HepG2 (cell line): ENCODE data around the gene GNG4. TPM values are rescaled to one million over a fixed set of nuclear protein-coding genes. Genes with fewer than 3 reads are reported as not detected.
A peak's percentile ranks its signal among the peaks of the same experiment; 100 is the strongest.

Experiments
- ATAC-seq: fragments of 200-7000 bp; cut with Tn5 transposase; 3 replicates; pipeline ENCODE4 v1.9.1; 2020; ENCODE audit warnings: mild to moderate bottlenecking, moderate library complexity
- BruUV-seq: library from RNA; stranded (reverse); fragments of 400-500 nt; replicated peaks from 2 replicates; lab custom pipeline; 2021; lab: Mats Ljungman, UMichigan
- CTCF ChIA-PET: fragments of 300-600 bp; formaldehyde crosslinking; extraction: SDS; loops from one replicate; lab custom pipeline; 2021; ENCODE audit warnings: low total read pairs, inconsistent platforms, low intra/inter-chr PET ratio; lab: Yijun Ruan, JAX
- POLR2A ChIA-PET: fragments of 350-600 bp; sonication (Branson Sonifier 250); formaldehyde crosslinking; loops from one replicate; lab custom pipeline; 2020; ENCODE audit warnings: antibody characterized with exemption, inconsistent platforms; lab: Yijun Ruan, JAX
- DNase-seq: peaks from one replicate; pipeline ENCODE4 v3.0.0-alpha.2; 2015; ENCODE audit warnings: low spot score
- FAIRE-seq: peaks from 3 replicates; lab custom pipeline; 2011; peaks lifted over from hg19 to GRCh38; lab: Jason Lieb, UNC
- H2AFZ ChIP-seq: one replicate; pipeline ENCODE4 v1.6.1; 2011; ENCODE audit warnings: low read length, inconsistent platforms
- H3K27ac ChIP-seq: fragments of 300-600 bp; 3 replicates; pipeline ENCODE4 v1.8.0; 2011; ENCODE audit warnings: mixed run types, mild to moderate bottlenecking, mixed read lengths, low read length, inconsistent platforms; ENCODE audit not compliant: insufficient read depth; ENCODE audit errors: extremely low read length
- H3K27me3 ChIP-seq, 2 experiments: fragments of 200-600 bp in 1 of 2; 2 replicates in 1 of 2; 3 replicates in 1 of 2; pipeline versions ENCODE4 v1.6.0 to v1.8.0; 2011; ENCODE audit warnings: low read length in 2 of 2, mild to moderate bottlenecking in 2 of 2, moderate library complexity in 2 of 2, inconsistent platforms in 1 of 2; ENCODE audit not compliant: insufficient read depth in 2 of 2, control insufficient read depth in 1 of 2
- H3K36me3 ChIP-seq, 2 experiments: fragments of 200-600 bp in 1 of 2; replicated peaks in 1 of 2; 2 replicates in 1 of 2; 3 replicates in 1 of 2; pipeline versions ENCODE4 v1.5.1 to v1.8.0; 2011; ENCODE audit warnings: low read length in 2 of 2, inconsistent platforms in 1 of 2; ENCODE audit not compliant: insufficient read depth in 2 of 2, control insufficient read depth in 1 of 2
- H3K4me1 ChIP-seq: 2 replicates; pipeline ENCODE4 v1.5.1; 2012; ENCODE audit warnings: low read length, inconsistent platforms; ENCODE audit not compliant: insufficient read depth
- H3K4me2 ChIP-seq: 2 replicates; pipeline ENCODE4 v1.6.0; 2011; ENCODE audit warnings: low read depth, low read length, inconsistent platforms
- H3K4me3 ChIP-seq, 3 experiments: fragments of 200-600 bp in 1 of 3; sonication (generic), shearing (Covaris generic) in 1 of 3; replicated peaks in 1 of 3; 2 replicates each; pipeline ENCODE4 v1.5.1; 2011 to 2016; ENCODE audit warnings: low read length in 3 of 3, inconsistent platforms in 2 of 3, low read depth in 2 of 3, mild to moderate bottlenecking in 2 of 3, control low read depth in 1 of 3, mixed read lengths in 1 of 3; ENCODE audit not compliant: insufficient read depth in 1 of 3
- H3K79me2 ChIP-seq: one replicate; pipeline ENCODE4 v1.6.1; 2011; ENCODE audit warnings: low read length, inconsistent platforms; ENCODE audit not compliant: insufficient read depth
- H3K9ac ChIP-seq: 2 replicates; pipeline ENCODE4 v1.6.0; 2011; ENCODE audit warnings: mild to moderate bottlenecking, low read depth, low read length, inconsistent platforms; ENCODE audit not compliant: insufficient read depth
- H3K9me3 ChIP-seq: 2 replicates; pipeline ENCODE4 v1.5.1; 2012; ENCODE audit warnings: mild to moderate bottlenecking, low read length
- H4K20me1 ChIP-seq: 2 replicates; pipeline ENCODE4 v1.6.0; 2011; ENCODE audit warnings: inconsistent platforms, mild to moderate bottlenecking, low read length, moderate library complexity; ENCODE audit not compliant: insufficient read depth
- HHEX ChIP-seq: IDR thresholded peaks from 2 replicates; pipeline ENCODE4 v1.6.1; 2016; ENCODE audit warnings: control low read depth
- NR2C2 ChIP-seq: sonication (generic); formaldehyde crosslinking; IDR thresholded peaks from 2 replicates; pipeline ENCODE4 v1.4.0; 2020; ENCODE audit warnings: missing genetic modification reagents, mild to moderate bottlenecking, moderate library complexity, borderline replicate concordance
- PATZ1 ChIP-seq: sonication (generic); formaldehyde crosslinking; IDR thresholded peaks from 2 replicates; pipeline ENCODE4 v1.4.0; 2020; ENCODE audit warnings: missing genetic modification reagents
- SALL1 ChIP-seq: sonication (generic); formaldehyde crosslinking; IDR thresholded peaks from 2 replicates; pipeline ENCODE4 v1.8.0; 2022; ENCODE audit warnings: mild to moderate bottlenecking, missing genetic modification reagents
- SOX13 ChIP-seq, 3 experiments: fragments of 450-650 bp in 1 of 3; sonication (generic) in 1 of 3; formaldehyde crosslinking in 1 of 3; IDR thresholded peaks in 2 of 3; conservative IDR thresholded peaks in 1 of 3; 2 replicates each; pipeline versions ENCODE4 v1.5.0 to v1.6.1; 2016 to 2020; ENCODE audit warnings: antibody characterized with exemption in 1 of 3, mild to moderate bottlenecking in 1 of 3, missing compliant biosample characterization in 1 of 3, missing genetic modification reagents in 1 of 3, moderate library complexity in 1 of 3
- UBTF ChIP-seq: sonication (generic); formaldehyde crosslinking; IDR thresholded peaks from 2 replicates; pipeline ENCODE4 v1.4.0; 2020; ENCODE audit warnings: mild to moderate bottlenecking, missing genetic modification reagents
- YEATS2 ChIP-seq: sonication (generic); formaldehyde crosslinking; IDR thresholded peaks from 2 replicates; pipeline ENCODE4 v1.4.0; 2020; ENCODE audit warnings: missing genetic modification reagents, borderline replicate concordance
- ZBTB7B ChIP-seq: sonication (generic); formaldehyde crosslinking; IDR thresholded peaks from 2 replicates; pipeline ENCODE4 v1.4.0; 2020; ENCODE audit warnings: missing genetic modification reagents
- ZC3H13 ChIP-seq: sonication (generic); formaldehyde crosslinking; IDR thresholded peaks from 2 replicates; pipeline ENCODE4 v1.8.1; 2023; ENCODE audit warnings: mild to moderate bottlenecking, missing genetic modification reagents, moderate library complexity
- ZNF343 ChIP-seq: sonication (generic); formaldehyde crosslinking; IDR thresholded peaks from 2 replicates; pipeline ENCODE4 v1.4.0; 2020; ENCODE audit warnings: mild to moderate bottlenecking, missing genetic modification reagents
- ZNF441 ChIP-seq: sonication (generic); formaldehyde crosslinking; IDR thresholded peaks from 2 replicates; pipeline ENCODE4 v1.7.0; 2021; ENCODE audit warnings: missing genetic modification reagents, borderline replicate concordance
- WGBS: methylation state at CpG from one replicate; pipeline ENCODE4 v1.1.6; 2017; ENCODE audit warnings: low lambda C conversion rate; 5-methylcytosine and 5-hydroxymethylcytosine counted together
- in situ Hi-C: cut with HindIII; loops from 2 replicates; pipeline ENCODE4 v1.10.0; 2017; ENCODE audit warnings: low pct_unique_long_range_greater_than_20kb; ENCODE audit not compliant: extremely low pct_ligation_motif_present
- intact Hi-C: fragments of 100-400 bp; cut with micrococcal nuclease; formaldehyde crosslinking; loops from one replicate; pipeline ENCODE4 v1.10.0; 2022; ENCODE audit not compliant: unreplicated experiment
- polyA plus RNA-seq, 8 experiments: library from polyadenylated mRNA; depleted of rRNA in 3 of 8; stranded (reverse) in 7 of 8; unstranded in 1 of 8; fragments of >200 nt; fragmentation: Illumina TruSeq in 4 of 8; extraction: Trizol in 4 of 8; gene quantifications; 2 replicates each; pipeline versions ENCODE4 v1.2.1 to v1.2.3, GENCODE V29; 2011 to 2016; ENCODE audit warnings: low read depth in 4 of 8, missing spikeins in 1 of 8, mixed read lengths in 1 of 8; ENCODE audit not compliant: insufficient read depth in 1 of 8
- total RNA-seq, 5 experiments: library from RNA; depleted of rRNA; stranded (reverse); fragments of >200 nt; fragmentation: Illumina TruSeq; extraction: Trizol; gene quantifications; 2 replicates each; pipeline ENCODE4 v1.2.3, GENCODE V29; 2016; ENCODE audit warnings: low read depth in 1 of 5
- TF ChIP-seq, protein P1 (sequence below): sonication (generic); formaldehyde crosslinking; IDR thresholded peaks from 2 replicates; pipeline ENCODE4 v1.4.0; 2020; ENCODE audit warnings: missing genetic modification reagents
- TF ChIP-seq, protein P2 (sequence below): sonication (generic); formaldehyde crosslinking; IDR thresholded peaks from 2 replicates; pipeline ENCODE4 v1.5.0; 2020; ENCODE audit warnings: missing genetic modification reagents, mild to moderate bottlenecking, borderline replicate concordance

The GNG4 gene
- total and polyA plus RNA-seq, 2 of the 13 experiments (the other 11 are each of a cell fraction or from before 2014, with no cell fraction given) = 27.1 to 69.5 TPM

GRCh38 chr1:235640580-235640979 is 9.0 kb downstream of the GNG4 start:
- peaks cover 56% of the 10 kb centered on the region for H3K4me1 ChIP-seq
- intact Hi-C loops = no loop called here
- FAIRE-seq (no peak), DNase-seq (no peak), ATAC-seq (peak; percentile 5; the same call in 2 of the 3 replicates)
- H3K79me2 ChIP-seq = peaks cover 75% of the 10 kb centered on the region
- H3K36me3 ChIP-seq = peaks cover 2 to 8% of the 10 kb centered on the region in 2 experiments; a peak in 3 of 5 replicates
- ChIA-PET CTCF (no interaction called here), POLR2A (no interaction called here)
- no peak overlapping the region for H3K4me2 ChIP-seq
- no peak overlapping the region for H3K4me3 ChIP-seq
- no peaks in the 10 kb centered on the region for H3K9me3 ChIP-seq
- H4K20me1 ChIP-seq = peaks cover 46% of the 10 kb centered on the region; the same call in 1 of the 2 replicates
- peak overlapping the region; percentile 19 for H3K27ac ChIP-seq
- no peak overlapping the region for H2AFZ ChIP-seq
- in situ Hi-C loops = no loop called here
- no TSS peak for BruUV-seq
- WGBS = 68% methylated on average over 7 of the region's 12 CpGs
- H3K9ac ChIP-seq = no peak overlapping the region
- H3K27me3 ChIP-seq = no peaks in the 10 kb centered on the region
- TF ChIP-seq, protein P1, sequence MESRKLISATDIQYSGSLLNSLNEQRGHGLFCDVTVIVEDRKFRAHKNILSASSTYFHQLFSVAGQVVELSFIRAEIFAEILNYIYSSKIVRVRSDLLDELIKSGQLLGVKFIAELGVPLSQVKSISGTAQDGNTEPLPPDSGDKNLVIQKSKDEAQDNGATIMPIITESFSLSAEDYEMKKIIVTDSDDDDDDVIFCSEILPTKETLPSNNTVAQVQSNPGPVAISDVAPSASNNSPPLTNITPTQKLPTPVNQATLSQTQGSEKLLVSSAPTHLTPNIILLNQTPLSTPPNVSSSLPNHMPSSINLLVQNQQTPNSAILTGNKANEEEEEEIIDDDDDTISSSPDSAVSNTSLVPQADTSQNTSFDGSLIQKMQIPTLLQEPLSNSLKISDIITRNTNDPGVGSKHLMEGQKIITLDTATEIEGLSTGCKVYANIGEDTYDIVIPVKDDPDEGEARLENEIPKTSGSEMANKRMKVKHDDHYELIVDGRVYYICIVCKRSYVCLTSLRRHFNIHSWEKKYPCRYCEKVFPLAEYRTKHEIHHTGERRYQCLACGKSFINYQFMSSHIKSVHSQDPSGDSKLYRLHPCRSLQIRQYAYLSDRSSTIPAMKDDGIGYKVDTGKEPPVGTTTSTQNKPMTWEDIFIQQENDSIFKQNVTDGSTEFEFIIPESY (CRISPR knock-in tag) = peak; percentile 98
- TF ChIP-seq NR2C2 (CRISPR knock-in tag) = peak; percentile 74
- TF ChIP-seq ZBTB7B = 0 out of 2 replicates have a peak, but pooled peaks have one; percentile 44
- TF ChIP-seq HHEX (CRISPR knock-in tag) = no peak
- TF ChIP-seq ZC3H13 (CRISPR knock-in tag) = no peak
- 0 out of 2 replicates have a peak, but pooled peaks have one; percentile 17 for TF ChIP-seq SALL1 (CRISPR knock-in tag)
- no peak for TF ChIP-seq YEATS2
- TF ChIP-seq, protein P2, sequence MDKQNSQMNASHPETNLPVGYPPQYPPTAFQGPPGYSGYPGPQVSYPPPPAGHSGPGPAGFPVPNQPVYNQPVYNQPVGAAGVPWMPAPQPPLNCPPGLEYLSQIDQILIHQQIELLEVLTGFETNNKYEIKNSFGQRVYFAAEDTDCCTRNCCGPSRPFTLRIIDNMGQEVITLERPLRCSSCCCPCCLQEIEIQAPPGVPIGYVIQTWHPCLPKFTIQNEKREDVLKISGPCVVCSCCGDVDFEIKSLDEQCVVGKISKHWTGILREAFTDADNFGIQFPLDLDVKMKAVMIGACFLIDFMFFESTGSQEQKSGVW (CRISPR knock-in tag) = no peak
- TF ChIP-seq SOX13 (IDR thresholded peaks at IDR 0.05) = no peak
- TF ChIP-seq SOX13 (CRISPR knock-in tag; conservative IDR thresholded peaks at IDR 0.05 in 1 of 2, IDR thresholded peaks at IDR 0.05 in 1 of 2) = 0 out of 4 replicates have a peak, but pooled peaks of 1 of the 2 experiments have one; percentile 24
- TF ChIP-seq ZNF343 (CRISPR knock-in tag) = no peak
- no peak for TF ChIP-seq UBTF (CRISPR knock-in tag)
- TF ChIP-seq ZNF441 (CRISPR knock-in tag) = no peak
- 0 out of 2 replicates have a peak, but pooled peaks have one; percentile 20 for TF ChIP-seq PATZ1
